Heart right ventricle (tissue), 16 donors: ENCODE data around the gene KLHDC3. TPM values are rescaled to one million over a fixed set of nuclear protein-coding genes. Genes with fewer than 3 reads are reported as not detected.

Source experiments
- ATAC-seq, 8 donors: fragments of 200-7000 bp; cut with Tn5 transposase; one replicate each; pipeline ENCODE4 v1.9.1; 2020; ENCODE audit warnings: mild to moderate bottlenecking in 8 of 8, moderate library complexity in 8 of 8, moderate number of reproducible peaks in 1 of 8
- DNase-seq, 2 donors: peaks; one replicate each; pipeline ENCODE4 v3.0.0-alpha.2; 2020
- H3K27ac ChIP-seq, 10 donors: fragments of 200-600 bp; sonication (generic) in 2 of 10; one replicate each; pipeline versions ENCODE4 v1.5.0 to v1.8.0; 2020 to 2022; ENCODE audit warnings: mild to moderate bottlenecking in 3 of 10
- H3K27me3 ChIP-seq, 7 donors: fragments of 200-600 bp; one replicate each; pipeline ENCODE4 v1.8.0; 2021 to 2022; ENCODE audit warnings: mild to moderate bottlenecking in 2 of 7
- H3K36me3 ChIP-seq, 9 donors: fragments of 200-600 bp; sonication (generic) in 1 of 9; one replicate each; pipeline versions ENCODE4 v1.5.0 to v1.8.0; 2020 to 2022; ENCODE audit warnings: mild to moderate bottlenecking in 2 of 9
- H3K4me1 ChIP-seq, 9 donors: fragments of 200-600 bp; sonication (generic) in 1 of 9; one replicate each; pipeline versions ENCODE4 v1.5.0 to v1.8.0; 2020 to 2022; ENCODE audit warnings: mild to moderate bottlenecking in 4 of 9
- H3K4me3 ChIP-seq, 10 donors: fragments of 200-600 bp; sonication (generic) in 2 of 10; one replicate each; pipeline versions ENCODE4 v1.5.0 to v1.8.0; 2020 to 2022; ENCODE audit warnings: mild to moderate bottlenecking in 7 of 10, moderate library complexity in 2 of 10
- H3K9me3 ChIP-seq, 11 donors: fragments of 200-600 bp in 10 of 11; sonication (generic) in 2 of 11; one replicate each; pipeline versions ENCODE4 v1.5.0 to v1.8.0; 2013 to 2022; ENCODE audit warnings: mild to moderate bottlenecking in 2 of 11, control low read depth in 1 of 11, moderate library complexity in 1 of 11
- CTCF ChIP-seq, 9 donors: fragments of 200-600 bp; sonication (generic) in 2 of 9; IDR thresholded peaks; one replicate each; pipeline versions ENCODE4 v1.5.0 to v1.8.0; 2021 to 2022; ENCODE audit warnings: antibody characterized with exemption in 9 of 9, mild to moderate bottlenecking in 5 of 9, moderate library complexity in 1 of 9
- WGBS, 2 donors: extraction: QIAGEN DNeasy Blood & Tissue Kit; methylation state at CpG; one replicate each; pipeline ENCODE4 v1.1.7; 2013; ENCODE audit warnings: inconsistent platforms in 1 of 2; 5-methylcytosine and 5-hydroxymethylcytosine counted together
- intact Hi-C, 10 donors: fragments of 100-400 bp; cut with DNase I; formaldehyde crosslinking; loops; one replicate each; pipeline versions ENCODE4 v1.11.1 to v1.14.2; 2022
- polyA plus RNA-seq, 2 donors: library from polyadenylated mRNA; stranded (reverse); fragments of 200-250 nt; gene quantifications; one replicate each; pipeline ENCODE4 v1.2.3, GENCODE V29; 2013
- total RNA-seq, 10 donors: library from RNA; stranded (reverse); fragmentation: NEBNext Ultra II Directional in 3 of 10; extraction: Animal tissue kit (Norgen Biotek cat#: 25700) in 3 of 10; gene quantifications; one replicate each; pipeline versions ENCODE4 v1.2.1 to v1.2.4, GENCODE V29; 2021 to 2023
- donor health status: Arrhythmogenic right ventricular cardiomyopathy.
- donor health status: ischemic (EF 13 %, LVEDD 7.1; RV severe dilation, severe dysfunction).
- donor health status: healthy with polysubstance abuse.
- donor health status: DM: no; HTN: yes; CAD: no.
- donor health status: DM: no; HTN: no; CAD: no.
- donor health status: ischemic (EF 25% LVEDD 6.9; RV normal size, moderate dysfunction).
- donor health status: ischemic (EF 25% LVEDD 5.7; RV mildly dilated, moderate dysfunction).
- donor health status: healthy.
- donor health status: DM: yes; HTN: yes; CAD: no.
- donor health status: Ischemic cardiomyopathy.
- donor health status: ischemic (EF 35%, LVEDD 5.7; RV mildly dilated, moderate dysfunction).
- donor health status: nonischemic (EF 11% LVEDD 7.7; RV severe dilation, severe dysfunction).
- donor health status: DM: yes; HTN: yes; CAD: no.
- donor health status: PGD.
- donor health status: ischemic (EF 29% LVEDD 5.4; RV normal size, mild dysfunction).
- donor health status: nonischemic (EF 23%, LVEDD 6.1; RV moderate dilation, normal function).

KLHDC3 gene
- total and polyA plus RNA-seq, 12 donors, result 78.2 to 165 (median 92.0) TPM

DNA sequence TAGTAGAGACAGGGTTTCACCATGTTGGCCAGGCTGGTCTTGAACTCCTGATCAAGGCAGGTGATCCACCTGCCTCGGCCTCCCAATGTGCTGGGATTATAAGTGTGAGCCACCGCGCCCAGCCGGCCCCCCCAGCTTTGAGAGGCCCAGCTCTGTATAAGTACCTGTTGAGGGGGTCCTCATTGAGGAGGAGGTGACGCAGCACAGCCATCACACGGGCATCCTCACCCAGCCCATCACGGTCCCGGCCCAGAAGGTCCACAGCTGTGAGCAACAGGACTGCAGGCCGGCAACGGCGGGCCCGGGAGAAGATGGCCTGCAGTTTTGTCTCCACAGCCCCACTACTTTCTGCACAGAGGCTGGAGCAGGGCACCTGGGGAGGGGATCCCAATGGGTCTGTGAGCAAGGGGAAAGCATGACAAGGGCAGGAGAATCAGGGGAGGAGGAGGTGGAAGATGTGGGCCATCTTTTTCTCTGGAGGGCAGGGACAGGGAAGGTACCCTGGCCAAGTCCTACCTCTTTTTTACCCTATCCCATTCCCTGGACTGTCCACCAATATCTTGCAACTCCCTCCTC is 45.8 kb upstream of the KLHDC3 start:
- Histone ChIP-seq H3K4me1 (peaks cover 0 to 12% (median 4%) of the 10 kb centered on the region in 9 donors), H3K9me3 (no peaks in the 10 kb centered on the region), H3K4me3 (no peak overlapping the region), H3K36me3 (peaks cover 0 to 80% (median 31%) of the 10 kb centered on the region in 9 donors), H3K27ac (no peak overlapping the region), H3K27me3 (no peaks in the 10 kb centered on the region)
- intact Hi-C loops, result no loop called here
- DNase-seq (no peak), ATAC-seq (no peak)
- WGBS, 2 donors, result 93 to 95% methylated on average over 11 to 12 of the region's 12 CpGs
- no peak for TF ChIP-seq CTCF (IDR thresholded peaks at IDR 0.05)

GRCh38 chr6:42968783-42969182 is 45.3 kb upstream of the KLHDC3 start:
- ATAC-seq, result no peak
- Histone ChIP-seq H3K27ac (no peak overlapping the region), H3K36me3 (peaks cover 0 to 80% (median 31%) of the 10 kb centered on the region in 9 donors), H3K4me1 (peaks cover 0 to 12% (median 4%) of the 10 kb centered on the region in 9 donors), H3K27me3 (no peaks in the 10 kb centered on the region), H3K4me3 (no peak overlapping the region), H3K9me3 (no peaks in the 10 kb centered on the region)
- WGBS, 2 donors, result 82 to 90% methylated on average over 4 of the region's 4 CpGs
- DNase-seq, result no peak
- TF ChIP-seq CTCF (IDR thresholded peaks at IDR 0.05), result no peak
- intact Hi-C loops, result no loop called here

DNA sequence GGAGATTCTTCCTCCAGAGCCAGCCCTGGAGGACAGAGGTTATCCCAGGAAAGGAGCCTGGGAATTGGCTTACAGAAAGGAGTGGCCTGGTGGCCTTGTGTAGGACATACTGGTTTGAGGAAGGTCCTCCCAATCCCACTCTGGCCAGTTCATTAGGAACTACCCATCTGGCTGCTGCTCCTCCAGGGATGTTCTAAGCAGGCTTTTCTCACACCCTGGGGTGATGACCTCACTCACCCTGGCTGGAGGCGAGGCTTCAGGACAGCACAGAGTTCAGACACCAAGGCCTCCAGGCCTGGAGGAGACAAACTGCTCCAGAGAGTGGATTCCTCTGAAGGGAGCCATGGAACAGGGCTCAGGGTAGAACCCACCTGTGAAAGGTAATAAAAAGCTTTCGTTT is 44.6 kb upstream of the KLHDC3 start:
- no peak for TF ChIP-seq CTCF (IDR thresholded peaks at IDR 0.05)
- 90 to 91% methylated on average over 2 of the region's 2 CpGs for WGBS, 2 donors
- Histone ChIP-seq H3K27ac (no peak overlapping the region), H3K4me3 (no peak overlapping the region), H3K36me3 (peaks cover 0 to 77% (median 25%) of the 10 kb centered on the region in 9 donors), H3K27me3 (no peaks in the 10 kb centered on the region), H3K4me1 (peaks cover 0 to 12% (median 4%) of the 10 kb centered on the region in 9 donors), H3K9me3 (no peaks in the 10 kb centered on the region)
- intact Hi-C loops, result no loop called here
- DNase-seq, result no peak
- no peak for ATAC-seq

GRCh38 chr6:42969934-42970333 is 44.1 kb upstream of the KLHDC3 start:
- no peaks in the 10 kb centered on the region for H3K27me3 ChIP-seq
- ATAC-seq (no peak), DNase-seq (no peak)
- peaks cover 0 to 77% (median 25%) of the 10 kb centered on the region in 9 donors for H3K36me3 ChIP-seq
- no peak for TF ChIP-seq CTCF (IDR thresholded peaks at IDR 0.05)
- peaks cover 0 to 12% (median 4%) of the 10 kb centered on the region in 9 donors for H3K4me1 ChIP-seq
- H3K9me3 ChIP-seq, result no peaks in the 10 kb centered on the region
- intact Hi-C loops, result loop anchor here in 3 of 10 donors (2.0 to 10.0 kb wide), 3 partner anchors 35 to 65 kb away; no protein-coding TSS in a partner anchor
- WGBS, 2 donors, result 95 to 96% methylated on average over 4 of the region's 4 CpGs
- no peak overlapping the region for H3K27ac ChIP-seq
- H3K4me3 ChIP-seq, result no peak overlapping the region
